GM23248 (cell line): Measurements from ENCODE around the gene RAPGEF4. TPM values are rescaled to one million over a fixed set of nuclear protein-coding genes. Genes with fewer than 3 reads are reported as not detected.

ENCODE experiments used
- DNase-seq: peaks from one replicate; pipeline ENCODE4 v3.0.0-alpha.2; 2015
- H2AFZ ChIP-seq: fragments of 200-600 bp; sonication (generic); 2 replicates; pipeline ENCODE4 v1.6.1; 2016; ENCODE audit warnings: antibody characterized with exemption
- H3F3A ChIP-seq: fragments of 200-600 bp; sonication (generic); 2 replicates; pipeline ENCODE4 v1.6.1; 2016; ENCODE audit warnings: mild to moderate bottlenecking, antibody characterized with exemption, mixed run types; ENCODE audit not compliant: insufficient read depth
- H3K27ac ChIP-seq: fragments of 200-600 bp; sonication (generic); 2 replicates; pipeline ENCODE4 v1.5.1; 2016; ENCODE audit warnings: mild to moderate bottlenecking
- H3K27me3 ChIP-seq: fragments of 200-600 bp; sonication (generic); replicated peaks from 2 replicates; pipeline ENCODE4 v1.6.1; 2016; ENCODE audit warnings: mild to moderate bottlenecking; ENCODE audit not compliant: insufficient read depth
- H3K36me3 ChIP-seq: fragments of 200-600 bp; sonication (generic); 2 replicates; pipeline ENCODE4 v1.6.1; 2016; ENCODE audit warnings: low read depth, mild to moderate bottlenecking
- H3K4me1 ChIP-seq: fragments of 200-600 bp; sonication (generic); 2 replicates; pipeline ENCODE4 v1.6.1; 2016; ENCODE audit warnings: mild to moderate bottlenecking; ENCODE audit not compliant: insufficient read depth
- H3K4me2 ChIP-seq: fragments of 200-600 bp; sonication (generic); one replicate; pipeline ENCODE4 v1.6.1; 2016; ENCODE audit warnings: mild to moderate bottlenecking; ENCODE audit not compliant: unreplicated experiment
- H3K4me3 ChIP-seq: fragments of 200-600 bp; sonication (generic); 2 replicates; pipeline ENCODE4 v1.5.1; 2016; ENCODE audit warnings: mild to moderate bottlenecking
- H3K79me2 ChIP-seq: fragments of 200-600 bp; sonication (generic); 2 replicates; pipeline ENCODE4 v1.6.1; 2016; ENCODE audit warnings: mild to moderate bottlenecking; ENCODE audit not compliant: insufficient read depth
- H3K9ac ChIP-seq: fragments of 200-600 bp; sonication (generic); 2 replicates; pipeline ENCODE4 v1.6.1; 2016; ENCODE audit warnings: mild to moderate bottlenecking
- H3K9me2 ChIP-seq: fragments of 200-600 bp; sonication (generic); 2 replicates; pipeline ENCODE4 v1.6.1; 2016; ENCODE audit warnings: mixed run types, mild to moderate bottlenecking, moderate library complexity; ENCODE audit not compliant: insufficient read depth
- H3K9me3 ChIP-seq: fragments of 200-600 bp; sonication (generic); one replicate; pipeline ENCODE4 v1.6.1; 2017; ENCODE audit warnings: low read depth
- H4K20me1 ChIP-seq: fragments of 200-600 bp; sonication (generic); 2 replicates; pipeline ENCODE4 v1.6.0; 2016; ENCODE audit not compliant: insufficient read depth
- EZH2 ChIP-seq: fragments of 200-600 bp; sonication (generic); IDR thresholded peaks from 2 replicates; pipeline ENCODE4 v1.6.1; 2018; ENCODE audit warnings: antibody characterized with exemption, mild to moderate bottlenecking; ENCODE audit not compliant: insufficient read depth, poor library complexity, severe bottlenecking
- EZH2phosphoT487 ChIP-seq: fragments of 200-600 bp; sonication (generic); IDR thresholded peaks from 2 replicates; pipeline ENCODE4 v1.6.1; 2018; ENCODE audit warnings: antibody characterized with exemption, moderate library complexity, mild to moderate bottlenecking, low read depth; ENCODE audit not compliant: insufficient read depth
- WGBS, 2 experiments: methylation state at CpG; one replicate each; pipeline ENCODE4 v1.1.6; 2015 to 2017; ENCODE audit warnings: low lambda C conversion rate in 2 of 2, low coverage in 1 of 2; ENCODE audit errors: missing lambda C conversion rate in 2 of 2; 5-methylcytosine and 5-hydroxymethylcytosine counted together
- in situ Hi-C: fragments of 300-500 bp; cut with MboI; formaldehyde crosslinking; loops from 2 replicates; pipeline ENCODE4 v1.15.0; 2020
- polyA plus RNA-seq: library from polyadenylated mRNA; unstranded; fragments of >200 nt; fragmentation: Nextera tagmentation; extraction: Ambion mirVana; gene quantifications from 2 replicates; pipeline ENCODE4 v1.2.1, GENCODE V29; 2016
- total RNA-seq: library from RNA; depleted of rRNA; stranded (reverse); fragments of >200 nt; shearing (Covaris generic); gene quantifications from 2 replicates; pipeline ENCODE4 v1.2.3, GENCODE V29; 2014

RAPGEF4 gene
- total and polyA plus RNA-seq, 2 experiments from 2014 or later, result 2.2 TPM; not detected in 1

DNA sequence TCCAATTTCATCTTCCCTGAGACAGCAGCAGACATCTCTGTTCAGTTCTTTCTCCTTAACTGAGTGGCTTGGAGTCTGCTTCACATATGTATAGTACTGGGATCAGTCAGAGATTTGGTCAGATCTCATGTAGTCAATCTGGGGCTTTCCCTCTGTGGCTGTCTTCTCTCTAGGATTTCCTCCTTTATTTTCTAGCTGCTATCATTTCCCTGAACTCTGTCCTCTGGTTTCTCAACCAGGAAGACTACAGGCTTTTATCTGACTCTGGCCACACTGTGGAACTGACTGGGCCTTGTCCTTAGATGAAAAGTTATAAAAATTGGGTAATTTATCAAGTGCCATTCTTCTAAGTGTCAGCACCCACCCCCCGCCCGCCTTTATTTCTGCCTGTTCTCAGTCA, 121.0 kb downstream of the RAPGEF4 start:
- 94 to 100% methylated on average over 2 of the region's 2 CpGs for WGBS, 2 experiments
- Histone ChIP-seq H3K9ac (no peak overlapping the region), H3F3A (no peaks in the 10 kb centered on the region), H3K27me3 (no peaks in the 10 kb centered on the region), H2AFZ (no peak overlapping the region), H3K9me3 (no peaks in the 10 kb centered on the region), H3K4me1 (no peaks in the 10 kb centered on the region), H3K27ac (no peak overlapping the region), H3K4me2 (no peak overlapping the region), H3K79me2 (no peaks in the 10 kb centered on the region), H3K9me2 (no peaks in the 10 kb centered on the region), H3K4me3 (no peak overlapping the region), H3K36me3 (no peaks in the 10 kb centered on the region), H4K20me1 (no peaks in the 10 kb centered on the region)
- TF ChIP-seq EZH2phosphoT487, result no peak
- TF ChIP-seq EZH2, result no peak
- in situ Hi-C loops, result no loop called here
- no peak for DNase-seq

DNA sequence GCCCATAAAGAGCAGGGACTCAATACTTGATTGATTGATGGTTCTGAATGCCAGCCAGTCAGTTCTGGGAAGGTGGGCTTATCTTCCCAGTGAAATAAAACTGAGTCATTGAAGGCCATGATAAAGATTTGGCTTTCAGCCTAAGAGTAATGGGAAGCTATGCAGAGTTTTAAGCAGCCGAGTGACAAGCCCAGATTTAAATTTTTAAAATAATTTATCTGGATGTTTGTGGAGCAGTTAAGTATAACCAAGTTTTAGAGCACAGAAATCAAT, 122.8 kb downstream of the RAPGEF4 start:
- Histone ChIP-seq H3K36me3 (no peaks in the 10 kb centered on the region), H3K9ac (no peak overlapping the region), H3K27ac (no peak overlapping the region), H4K20me1 (no peaks in the 10 kb centered on the region), H2AFZ (no peak overlapping the region), H3K4me2 (no peak overlapping the region), H3K27me3 (no peaks in the 10 kb centered on the region), H3K4me1 (no peaks in the 10 kb centered on the region), H3K9me2 (no peaks in the 10 kb centered on the region), H3K4me3 (no peak overlapping the region), H3F3A (no peaks in the 10 kb centered on the region), H3K9me3 (no peaks in the 10 kb centered on the region), H3K79me2 (no peaks in the 10 kb centered on the region)
- no peak for TF ChIP-seq EZH2phosphoT487
- no peak for TF ChIP-seq EZH2
- no peak for DNase-seq
- WGBS, 2 experiments, result 83 to 85% methylated on average over 1 of the region's 1 CpG
- in situ Hi-C loops, result no loop called here

DNA sequence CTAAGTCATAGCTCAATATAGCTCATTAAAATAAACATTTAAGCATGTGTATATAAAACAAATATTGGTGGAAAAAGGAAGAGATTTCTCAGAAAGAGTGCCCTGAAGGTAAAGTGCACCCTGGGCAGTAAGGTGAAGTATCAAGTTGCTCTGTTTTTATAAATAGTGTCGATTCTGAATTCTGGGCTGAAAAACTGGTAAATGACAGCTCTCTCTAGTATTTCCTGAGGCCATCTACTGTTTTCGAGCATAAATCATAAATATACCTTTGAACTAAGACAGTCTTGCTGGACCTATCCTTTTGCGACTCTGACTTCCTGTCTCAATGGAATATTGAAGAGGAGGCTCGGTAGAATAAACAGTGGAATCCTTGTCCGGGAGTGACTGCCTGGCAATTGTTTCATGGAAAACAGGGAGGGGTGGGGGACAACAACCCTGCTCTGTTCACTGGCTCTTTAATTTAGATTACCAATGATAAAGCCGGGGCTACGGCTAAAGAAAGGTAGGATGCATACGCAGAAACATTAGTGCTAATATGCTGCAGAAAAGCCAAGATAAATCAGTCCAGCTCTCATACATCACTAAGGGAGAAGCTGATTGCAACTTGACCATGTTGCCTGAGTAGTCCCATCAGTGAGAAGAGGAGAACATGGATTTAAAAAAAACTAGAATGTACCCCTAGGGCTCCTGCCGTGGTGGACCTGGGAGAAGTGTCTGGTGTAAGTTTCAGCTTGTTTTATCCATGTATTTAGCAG, 124.1 kb downstream of the RAPGEF4 start:
- Histone ChIP-seq H3K36me3 (no peaks in the 10 kb centered on the region), H3K27me3 (no peaks in the 10 kb centered on the region), H3K9me2 (no peaks in the 10 kb centered on the region), H3F3A (no peaks in the 10 kb centered on the region), H3K9ac (no peak overlapping the region), H3K4me2 (no peak overlapping the region), H3K27ac (no peak overlapping the region), H3K4me3 (no peak overlapping the region), H3K9me3 (no peaks in the 10 kb centered on the region), H4K20me1 (no peaks in the 10 kb centered on the region), H3K79me2 (no peaks in the 10 kb centered on the region), H2AFZ (no peak overlapping the region), H3K4me1 (no peaks in the 10 kb centered on the region)
- no peak for DNase-seq
- in situ Hi-C loops, result no loop called here
- TF ChIP-seq EZH2, result no peak
- no peak for TF ChIP-seq EZH2phosphoT487
- 51 to 53% methylated on average over 9 of the region's 9 CpGs for WGBS, 2 experiments

GRCh38 chr2:172860336-172860707, 124.7 kb downstream of the RAPGEF4 start:
- no peak overlapping the region for H3K27ac ChIP-seq
- WGBS, 2 experiments, result 57 to 69% methylated on average over 2 of the region's 2 CpGs
- H2AFZ ChIP-seq, result no peak overlapping the region
- H3K9me2 ChIP-seq, result no peaks in the 10 kb centered on the region
- H3F3A ChIP-seq, result no peaks in the 10 kb centered on the region
- no peak overlapping the region for H3K9ac ChIP-seq
- H3K4me3 ChIP-seq, result no peak overlapping the region
- H3K27me3 ChIP-seq, result no peaks in the 10 kb centered on the region
- H3K4me1 ChIP-seq, result no peaks in the 10 kb centered on the region
- DNase-seq, result no peak
- H3K36me3 ChIP-seq, result no peaks in the 10 kb centered on the region
- TF ChIP-seq EZH2phosphoT487 (no peak), EZH2 (no peak)
- in situ Hi-C loops, result no loop called here
- H3K9me3 ChIP-seq, result no peaks in the 10 kb centered on the region
- H3K4me2 ChIP-seq, result no peak overlapping the region
- no peaks in the 10 kb centered on the region for H3K79me2 ChIP-seq
- H4K20me1 ChIP-seq, result no peaks in the 10 kb centered on the region

DNA sequence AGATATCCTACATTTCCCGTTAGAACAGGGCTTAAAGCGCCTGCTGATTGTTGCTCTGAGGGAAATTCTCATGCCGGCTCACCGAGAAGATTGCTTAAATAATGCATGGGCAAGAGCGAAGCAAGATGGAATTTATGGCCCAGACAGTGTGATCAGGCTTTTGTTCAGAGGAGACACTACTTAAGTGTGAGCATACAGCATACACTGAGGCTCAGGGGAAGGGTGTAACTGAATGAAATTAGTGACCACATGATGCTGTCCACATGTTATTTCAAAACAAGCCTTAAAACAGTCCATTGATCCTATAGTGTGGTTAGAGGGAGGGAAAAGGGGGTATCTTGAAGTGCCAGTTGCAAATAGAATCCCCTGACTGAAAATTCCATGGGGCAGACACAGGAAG, 125.5 kb downstream of the RAPGEF4 start:
- Histone ChIP-seq H3K36me3 (no peaks in the 10 kb centered on the region), H3K4me2 (no peak overlapping the region), H3K9me3 (no peaks in the 10 kb centered on the region), H4K20me1 (no peaks in the 10 kb centered on the region), H3K4me3 (no peak overlapping the region), H3F3A (no peaks in the 10 kb centered on the region), H2AFZ (no peak overlapping the region), H3K9me2 (no peaks in the 10 kb centered on the region), H3K27me3 (no peaks in the 10 kb centered on the region), H3K4me1 (no peaks in the 10 kb centered on the region), H3K9ac (no peak overlapping the region), H3K27ac (no peak overlapping the region), H3K79me2 (no peaks in the 10 kb centered on the region)
- DNase-seq, result no peak
- in situ Hi-C loops, result no loop called here
- TF ChIP-seq EZH2, result no peak
- no peak for TF ChIP-seq EZH2phosphoT487
- 50 to 64% methylated on average over 5 of the region's 5 CpGs for WGBS, 2 experiments
